Ishikawa (cell line): Measurements from ENCODE around the gene PTPRU.

ENCODE experiments used
- CEBPB ChIP-seq: IDR thresholded peaks from 2 replicates; pipeline ENCODE4 v1.6.1; 2012
- CREB1 ChIP-seq: IDR thresholded peaks from 2 replicates; pipeline ENCODE4 v1.6.1; 2012; ENCODE audit warnings: low read depth
- EGR1 ChIP-seq: IDR thresholded peaks from 2 replicates; pipeline ENCODE4 v1.6.1; 2012
- EP300 ChIP-seq: IDR thresholded peaks from 2 replicates; pipeline ENCODE4 v1.6.1; 2012; ENCODE audit warnings: borderline replicate concordance
- FOXM1 ChIP-seq: IDR thresholded peaks from 2 replicates; pipeline ENCODE4 v1.6.1; 2012; ENCODE audit warnings: low read depth, borderline replicate concordance
- MAX ChIP-seq: IDR thresholded peaks from 2 replicates; pipeline ENCODE4 v1.6.1; 2012
- NFIC ChIP-seq: IDR thresholded peaks from 2 replicates; pipeline ENCODE4 v1.6.1; 2012
- RAD21 ChIP-seq: IDR thresholded peaks from 2 replicates; pipeline ENCODE4 v1.6.1; 2012; ENCODE audit warnings: low read depth
- REST ChIP-seq: IDR thresholded peaks from 2 replicates; pipeline ENCODE4 v1.6.1; 2012; ENCODE audit warnings: low read depth, mild to moderate bottlenecking
- TAF1 ChIP-seq: IDR thresholded peaks from 2 replicates; pipeline ENCODE4 v1.6.1; 2012; ENCODE audit warnings: low read depth, mild to moderate bottlenecking
- TCF12 ChIP-seq: IDR thresholded peaks from 2 replicates; pipeline ENCODE4 v1.6.1; 2012; ENCODE audit warnings: low read depth
- TEAD4 ChIP-seq: IDR thresholded peaks from 2 replicates; pipeline ENCODE4 v1.6.1; 2012
- USF1 ChIP-seq: IDR thresholded peaks from 2 replicates; pipeline ENCODE4 v1.6.1; 2012
- YY1 ChIP-seq: IDR thresholded peaks from 2 replicates; pipeline ENCODE4 v1.6.1; 2012; ENCODE audit warnings: low read depth
- ZBTB7A ChIP-seq: IDR thresholded peaks from 2 replicates; pipeline ENCODE4 v1.6.1; 2012; ENCODE audit warnings: low read depth

The PTPRU gene

GRCh38 chr1:29279406-29279805 lies 43.1 kb downstream of the PTPRU start:
- TF ChIP-seq REST = no peak

GRCh38 chr1:29279951-29280391 lies 43.6 kb downstream of the PTPRU start:
- TF ChIP-seq USF1 = no peak
- TF ChIP-seq ZBTB7A = no peak
- no peak for TF ChIP-seq NFIC
- TF ChIP-seq TAF1 = no peak
- no peak for TF ChIP-seq EGR1
- TF ChIP-seq TCF12 = no peak

- TF ChIP-seq MAX (no peak), RAD21 (no peak), EP300 (no peak), FOXM1 (no peak), TEAD4 (no peak), NFIC (no peak), REST (no peak), ZBTB7A (no peak), EGR1 (no peak)
These were observed 44.2 kb downstream of the PTPRU start for GRCh38 chr1:29280409-29281131.

- no peak for TF ChIP-seq CEBPB
- TF ChIP-seq TCF12 = no peak
- no peak for TF ChIP-seq NFIC
These were observed 45.2 kb downstream of the PTPRU start for GRCh38 chr1:29281571-29281970.

- TF ChIP-seq TAF1 = no peak
- TF ChIP-seq MAX = no peak
- TF ChIP-seq ZBTB7A = no peak
- no peak for TF ChIP-seq TEAD4
- no peak for TF ChIP-seq EGR1
- TF ChIP-seq YY1 = no peak
- TF ChIP-seq USF1 = no peak
- TF ChIP-seq TCF12 = no peak
- no peak for TF ChIP-seq EP300
- no peak for TF ChIP-seq CREB1
These were observed 46.0 kb downstream of the PTPRU start for GRCh38 chr1:29282135-29282923.

GRCh38 chr1:29282924-29283803 lies 46.8 kb downstream of the PTPRU start:
- TF ChIP-seq NFIC (no peak), FOXM1 (no peak), MAX (no peak), USF1 (no peak)
